ENCODE measurements around the gene LAMC3. TPM values are rescaled to one million over a fixed set of nuclear protein-coding genes. Genes with fewer than 3 reads are reported as not detected.
"Not testable (repeated sequence)": the region's sequence is repeated elsewhere in the genome, so short reads cannot be mapped to it uniquely, and the experiment has no call there.

Gene LAMC3
- total RNA-seq, 4 donors from 2014 or later = 0.06 to 0.50 (median 0.34) TPM; not detected in 1

GRCh38 chr9:130997925-130998596 lies 10.9 kb upstream of the LAMC3 start:
- DNase-seq (ENCODE audit: extremely low spot score) = no peak
- WGBS = 35% methylated on average over 21 of the region's 28 CpGs
- TF ChIP-seq POLR2A (IDR thresholded peaks at IDR 0.05; ENCODE audit: low read depth) (no peak), CTCF (IDR thresholded peaks at IDR 0.05) (peak; percentile 55 to 58 (median 56)), POLR2AphosphoS5 (IDR thresholded peaks at IDR 0.05) (no peak), EP300 (IDR thresholded peaks at IDR 0.05) (no peak)
- intact Hi-C loops (cut with DNase I) = no loop called here
- H3K9me3 ChIP-seq = no peaks in the 10 kb centered on the region
- no peak overlapping the region for H3K27ac ChIP-seq (replicated peaks in 1 of 4)
- H3K4me3 ChIP-seq = no peak overlapping the region
- no peaks in the 10 kb centered on the region for H3K36me3 ChIP-seq
- H3K4me1 ChIP-seq = peaks cover 0 to 14% (median 9%) of the 10 kb centered on the region in 4 donors
- H3K27me3 ChIP-seq = peaks cover 0 to 85% (median 5%) of the 10 kb centered on the region in 4 donors

DNA sequence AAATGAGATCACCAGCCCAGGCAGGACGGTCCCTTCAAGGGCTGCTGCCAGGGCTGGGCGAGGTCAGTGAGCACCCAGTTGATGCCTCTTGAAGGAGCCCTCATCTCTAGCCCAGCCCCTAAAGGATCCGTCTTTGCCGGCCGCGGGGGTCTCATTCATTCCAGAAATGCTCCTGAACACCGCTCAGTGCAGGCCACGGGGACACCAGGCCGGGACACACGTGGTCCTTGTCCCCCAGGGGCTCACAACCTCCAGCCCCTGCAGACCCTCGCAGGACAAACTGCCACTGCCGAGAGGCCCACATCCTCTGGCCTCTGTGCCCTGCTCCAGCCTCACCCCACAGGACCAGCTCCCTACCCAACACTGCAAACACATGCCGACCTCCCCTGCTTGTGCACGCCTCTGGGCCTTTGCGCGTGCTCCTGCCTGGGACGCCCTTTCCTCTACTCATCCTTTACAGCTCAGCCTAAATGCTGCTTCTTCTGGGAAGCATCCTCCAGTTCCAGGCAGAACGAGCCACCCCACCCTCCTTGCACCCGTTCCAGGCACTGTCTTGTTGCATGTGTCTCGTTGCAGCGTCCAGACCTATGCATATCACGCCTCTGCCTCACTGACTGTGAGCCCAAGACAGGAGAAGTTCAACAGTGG lies 10.3 kb upstream of the LAMC3 start:
- peaks cover 0 to 78% (median 5%) of the 10 kb centered on the region in 4 donors for H3K27me3 ChIP-seq
- intact Hi-C loops (cut with DNase I) = no loop called here
- no peak overlapping the region for H3K4me3 ChIP-seq
- no peaks in the 10 kb centered on the region for H3K36me3 ChIP-seq
- no peak overlapping the region for H3K27ac ChIP-seq (replicated peaks in 1 of 4)
- DNase-seq (ENCODE audit: extremely low spot score) = no peak
- peaks cover 0 to 14% (median 9%) of the 10 kb centered on the region in 4 donors for H3K4me1 ChIP-seq
- 60% methylated on average over 22 of the region's 22 CpGs for WGBS
- TF ChIP-seq POLR2AphosphoS5 (IDR thresholded peaks at IDR 0.05) = no peak
- no peak for TF ChIP-seq CTCF (IDR thresholded peaks at IDR 0.05)
- TF ChIP-seq EP300 (IDR thresholded peaks at IDR 0.05) = no peak
- no peak for TF ChIP-seq POLR2A (IDR thresholded peaks at IDR 0.05; ENCODE audit: low read depth)
- no peaks in the 10 kb centered on the region for H3K9me3 ChIP-seq

DNA sequence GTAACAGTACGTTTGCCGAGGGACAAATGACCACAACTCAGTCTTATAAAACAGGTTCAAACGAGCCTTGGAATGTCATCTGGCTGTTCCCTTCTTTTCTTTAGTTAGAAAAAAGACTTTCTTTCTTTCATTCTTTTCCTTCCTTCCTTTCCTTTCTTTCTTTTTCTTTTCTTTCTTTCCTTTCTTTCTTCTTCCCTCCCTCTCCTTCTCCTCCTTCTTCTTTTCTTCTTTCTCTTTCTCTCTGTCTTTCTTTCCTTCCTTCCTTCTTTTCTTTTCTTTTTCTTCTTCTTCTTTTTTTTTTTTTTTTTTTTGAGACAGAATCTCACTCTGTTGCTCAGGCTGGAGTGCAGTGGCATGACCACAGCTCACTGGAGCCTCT lies 9.7 kb upstream of the LAMC3 start:
- DNase-seq (ENCODE audit: extremely low spot score) = no peak
- TF ChIP-seq CTCF (IDR thresholded peaks at IDR 0.05) = no peak
- no peak for TF ChIP-seq POLR2AphosphoS5 (IDR thresholded peaks at IDR 0.05)
- TF ChIP-seq POLR2A (IDR thresholded peaks at IDR 0.05; ENCODE audit: low read depth) = no peak
- no peak for TF ChIP-seq EP300 (IDR thresholded peaks at IDR 0.05)
- Histone ChIP-seq H3K9me3 (no peaks in the 10 kb centered on the region), H3K4me3 (no peak overlapping the region), H3K36me3 (no peaks in the 10 kb centered on the region), H3K27me3 (peaks cover 0 to 73% (median 5%) of the 10 kb centered on the region in 4 donors), H3K27ac (replicated peaks in 1 of 4) (no peak overlapping the region), H3K4me1 (peaks cover 0 to 14% (median 9%) of the 10 kb centered on the region in 4 donors)
- WGBS = 70% methylated on average over 3 of the region's 3 CpGs
- intact Hi-C loops (cut with DNase I) = no loop called here

DNA sequence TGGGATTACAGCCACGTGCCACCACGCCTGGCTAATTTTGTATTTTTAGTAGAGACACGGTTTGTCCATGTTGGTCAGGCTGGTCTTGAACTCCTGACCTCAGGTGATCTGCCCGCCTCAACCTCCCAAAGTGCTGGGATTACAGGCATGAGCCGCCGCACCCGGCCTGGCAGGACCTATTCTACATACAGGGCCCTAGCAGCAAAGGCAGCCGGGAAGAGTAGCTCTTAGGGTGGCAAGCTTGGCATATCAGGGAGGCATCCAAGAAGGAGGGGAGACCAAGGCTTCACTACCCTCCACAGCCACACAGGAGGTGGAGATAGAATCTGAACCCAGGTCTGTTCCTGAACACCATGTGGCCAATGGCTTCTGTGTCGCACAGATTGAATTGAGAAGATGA lies 8.4 kb upstream of the LAMC3 start:
- DNase-seq (ENCODE audit: extremely low spot score); H3K4me3 ChIP-seq; H3K27ac ChIP-seq (replicated peaks in 1 of 4); H3K36me3 ChIP-seq; intact Hi-C loops (cut with DNase I); H3K9me3 ChIP-seq: not testable (repeated sequence)
- WGBS = 92% methylated on average over 9 of the region's 9 CpGs
- Histone ChIP-seq H3K4me1 (peaks cover 0 to 12% (median 8%) of the 10 kb centered on the region in 4 donors), H3K27me3 (peaks cover 0 to 64% (median 3%) of the 10 kb centered on the region in 4 donors)

- Histone ChIP-seq H3K4me1 (peaks cover 0 to 9% (median 7%) of the 10 kb centered on the region in 4 donors), H3K27ac (replicated peaks in 1 of 4) (no peak overlapping the region), H3K27me3 (peaks cover 0 to 60% (median 3%) of the 10 kb centered on the region in 4 donors), H3K9me3 (no peaks in the 10 kb centered on the region), H3K4me3 (no peak overlapping the region), H3K36me3 (no peaks in the 10 kb centered on the region)
- TF ChIP-seq POLR2A (IDR thresholded peaks at IDR 0.05; ENCODE audit: low read depth) = no peak
- DNase-seq (ENCODE audit: extremely low spot score) = no peak
- intact Hi-C loops (cut with DNase I) = no loop called here
- whole genome bisulfite sequencing = 77% methylated on average over 3 of the region's 3 CpGs
Observed at GRCh38 chr9:131001021-131001420, 8.0 kb upstream of the LAMC3 start.
